Uterus (tissue), 4 donors: ENCODE measurements around the gene SLC25A22. TPM values are rescaled to one million over a fixed set of nuclear protein-coding genes. Genes with fewer than 3 reads are reported as not detected.

Experiments used
- DNase-seq, 2 donors: peaks; one replicate each; pipeline ENCODE4 v3.0.0-alpha.2; 2019 to 2020
- H3K27ac ChIP-seq, 2 donors: fragments of 200-600 bp; sonication (generic); 1 replicate in 1 of 2; 2 replicates in 1 of 2; pipeline ENCODE4 v1.5.1; 2016 to 2018
- H3K27me3 ChIP-seq, 2 donors: fragments of 200-600 bp; sonication (generic); one replicate each; pipeline ENCODE4 v1.5.1; 2018 to 2019; ENCODE audit warnings: control low read depth in 1 of 2
- H3K36me3 ChIP-seq, 2 donors: fragments of 200-600 bp; sonication (generic); one replicate each; pipeline ENCODE4 v1.5.1; 2019; ENCODE audit warnings: control low read depth in 1 of 2
- H3K4me1 ChIP-seq, 2 donors: fragments of 200-600 bp; sonication (generic); one replicate each; pipeline ENCODE4 v1.5.1; 2018 to 2019; ENCODE audit warnings: control low read depth in 1 of 2
- H3K4me3 ChIP-seq, 2 donors: fragments of 200-600 bp; sonication (generic); 1 replicate in 1 of 2; 2 replicates in 1 of 2; pipeline ENCODE4 v1.5.1; 2018 to 2019; ENCODE audit warnings: mild to moderate bottlenecking in 1 of 2
- H3K9me3 ChIP-seq, 2 donors: fragments of 200-600 bp; sonication (generic); one replicate each; pipeline ENCODE4 v1.5.1; 2019; ENCODE audit warnings: control low read depth in 1 of 2
- POLR2A ChIP-seq, 2 donors: fragments of 450-650 bp; IDR thresholded peaks; one replicate each; pipeline ENCODE4 v1.6.1; 2016; ENCODE audit warnings: antibody characterized with exemption in 2 of 2, mild to moderate bottlenecking in 1 of 2, moderate library complexity in 1 of 2
- intact Hi-C: fragments of 100-400 bp; cut with DNase I; formaldehyde crosslinking; loops from one replicate; pipeline ENCODE4 v1.15.1; 2023; ENCODE audit warnings: low total_unique reads
- total RNA-seq, 4 donors: library from RNA; depleted of rRNA in 3 of 4; stranded (reverse); fragments of >200 nt in 3 of 4; gene quantifications; one replicate each; pipeline versions ENCODE4 v1.1.0 to v1.2.4, GENCODE V29; 2014 to 2023
- TF ChIP-seq, protein P1 (sequence below), 4 experiments: fragments of 200-600 bp in 2 of 4; fragments of 450-650 bp in 2 of 4; sonication (generic) in 2 of 4; IDR thresholded peaks; one replicate each; pipeline ENCODE4 v1.5.1; 2016 to 2019; ENCODE audit warnings: antibody characterized with exemption in 4 of 4, mild to moderate bottlenecking in 2 of 4, moderate library complexity in 1 of 4
- donor health status: DM: yes; HTN: yes; CAD: no.

Gene SLC25A22
- total RNA-seq, 4 donors from 2014 or later = 0.29 to 20.8 (median 5.4) TPM

DNA sequence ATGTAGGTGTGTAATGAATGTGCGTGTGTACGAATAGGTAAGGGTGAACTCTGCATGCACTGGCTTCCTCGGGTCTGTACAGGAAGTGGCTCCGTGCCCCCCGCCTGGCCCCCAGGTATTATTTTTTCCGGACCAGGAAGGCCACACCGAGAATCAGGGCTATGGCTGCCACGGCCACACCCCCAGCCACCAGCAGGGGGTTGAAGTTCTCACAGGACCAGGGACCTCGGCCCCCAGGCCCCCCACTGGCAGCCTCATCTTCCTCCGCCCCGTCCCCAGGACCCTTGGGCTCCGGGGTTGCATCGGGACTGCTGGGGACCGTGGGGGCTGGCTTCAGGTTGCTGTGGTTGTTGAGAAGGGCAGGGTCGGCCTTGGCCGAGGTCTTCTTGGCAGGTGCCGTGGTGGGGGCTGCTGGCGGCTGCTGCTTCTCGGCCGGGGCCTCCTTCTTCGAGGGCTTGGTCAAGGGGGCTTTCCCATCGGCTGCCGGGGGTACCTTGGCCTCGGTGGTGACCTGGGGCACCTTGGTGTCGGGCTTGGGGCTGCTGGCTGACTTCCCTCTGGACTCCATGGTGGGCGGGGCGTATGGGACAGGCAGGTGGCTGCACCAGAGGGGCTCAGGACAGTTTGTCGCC is 10.0 kb downstream of the SLC25A22 start:
- no peak for TF ChIP-seq POLR2A (IDR thresholded peaks at IDR 0.05)
- TF ChIP-seq, protein P1, sequence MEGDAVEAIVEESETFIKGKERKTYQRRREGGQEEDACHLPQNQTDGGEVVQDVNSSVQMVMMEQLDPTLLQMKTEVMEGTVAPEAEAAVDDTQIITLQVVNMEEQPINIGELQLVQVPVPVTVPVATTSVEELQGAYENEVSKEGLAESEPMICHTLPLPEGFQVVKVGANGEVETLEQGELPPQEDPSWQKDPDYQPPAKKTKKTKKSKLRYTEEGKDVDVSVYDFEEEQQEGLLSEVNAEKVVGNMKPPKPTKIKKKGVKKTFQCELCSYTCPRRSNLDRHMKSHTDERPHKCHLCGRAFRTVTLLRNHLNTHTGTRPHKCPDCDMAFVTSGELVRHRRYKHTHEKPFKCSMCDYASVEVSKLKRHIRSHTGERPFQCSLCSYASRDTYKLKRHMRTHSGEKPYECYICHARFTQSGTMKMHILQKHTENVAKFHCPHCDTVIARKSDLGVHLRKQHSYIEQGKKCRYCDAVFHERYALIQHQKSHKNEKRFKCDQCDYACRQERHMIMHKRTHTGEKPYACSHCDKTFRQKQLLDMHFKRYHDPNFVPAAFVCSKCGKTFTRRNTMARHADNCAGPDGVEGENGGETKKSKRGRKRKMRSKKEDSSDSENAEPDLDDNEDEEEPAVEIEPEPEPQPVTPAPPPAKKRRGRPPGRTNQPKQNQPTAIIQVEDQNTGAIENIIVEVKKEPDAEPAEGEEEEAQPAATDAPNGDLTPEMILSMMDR (IDR thresholded peaks at IDR 0.05) = no peak
- H3K4me1 ChIP-seq = peaks cover 0 to 2% of the 10 kb centered on the region in 2 donors
- peaks cover 0 to 4% of the 10 kb centered on the region in 2 donors for H3K27me3 ChIP-seq
- no peaks in the 10 kb centered on the region for H3K36me3 ChIP-seq
- no peak overlapping the region for H3K4me3 ChIP-seq
- H3K9me3 ChIP-seq = no peaks in the 10 kb centered on the region
- no peak overlapping the region for H3K27ac ChIP-seq
- intact Hi-C loops = no loop called here
- no peak for DNase-seq

DNA sequence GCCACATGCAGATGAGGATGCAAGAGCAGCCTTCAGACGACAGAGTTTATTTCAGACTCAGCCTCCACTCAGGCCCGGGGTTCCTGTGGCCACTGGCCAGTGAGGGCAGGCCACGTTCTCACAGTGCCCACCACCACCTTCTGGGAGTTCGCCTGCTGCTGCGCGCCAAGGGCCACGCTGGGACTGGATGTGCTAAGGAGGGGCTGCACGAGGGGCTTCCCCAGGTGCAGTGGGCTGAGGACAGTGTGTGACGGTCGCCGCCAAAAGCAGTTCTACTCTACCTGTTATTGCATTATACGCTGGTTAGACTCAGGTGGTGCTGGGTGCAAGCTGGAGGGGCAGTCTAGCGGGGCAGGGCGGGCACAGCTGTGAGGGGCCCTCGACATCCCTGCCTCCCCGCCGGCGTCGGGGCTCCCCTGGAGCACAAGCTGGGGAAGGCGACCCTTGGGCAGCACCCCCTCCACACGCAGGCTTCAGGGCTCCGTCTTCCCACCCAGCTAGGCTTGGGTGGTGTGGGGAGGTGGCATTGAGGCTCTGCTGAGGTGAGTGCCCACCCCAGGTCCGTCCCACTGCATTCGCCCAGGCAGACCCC is 10.9 kb downstream of the SLC25A22 start:
- DNase-seq = no peak
- no peaks in the 10 kb centered on the region for H3K36me3 ChIP-seq
- TF ChIP-seq, protein P1 (IDR thresholded peaks at IDR 0.05) = no peak
- TF ChIP-seq POLR2A (IDR thresholded peaks at IDR 0.05) = no peak

DNA sequence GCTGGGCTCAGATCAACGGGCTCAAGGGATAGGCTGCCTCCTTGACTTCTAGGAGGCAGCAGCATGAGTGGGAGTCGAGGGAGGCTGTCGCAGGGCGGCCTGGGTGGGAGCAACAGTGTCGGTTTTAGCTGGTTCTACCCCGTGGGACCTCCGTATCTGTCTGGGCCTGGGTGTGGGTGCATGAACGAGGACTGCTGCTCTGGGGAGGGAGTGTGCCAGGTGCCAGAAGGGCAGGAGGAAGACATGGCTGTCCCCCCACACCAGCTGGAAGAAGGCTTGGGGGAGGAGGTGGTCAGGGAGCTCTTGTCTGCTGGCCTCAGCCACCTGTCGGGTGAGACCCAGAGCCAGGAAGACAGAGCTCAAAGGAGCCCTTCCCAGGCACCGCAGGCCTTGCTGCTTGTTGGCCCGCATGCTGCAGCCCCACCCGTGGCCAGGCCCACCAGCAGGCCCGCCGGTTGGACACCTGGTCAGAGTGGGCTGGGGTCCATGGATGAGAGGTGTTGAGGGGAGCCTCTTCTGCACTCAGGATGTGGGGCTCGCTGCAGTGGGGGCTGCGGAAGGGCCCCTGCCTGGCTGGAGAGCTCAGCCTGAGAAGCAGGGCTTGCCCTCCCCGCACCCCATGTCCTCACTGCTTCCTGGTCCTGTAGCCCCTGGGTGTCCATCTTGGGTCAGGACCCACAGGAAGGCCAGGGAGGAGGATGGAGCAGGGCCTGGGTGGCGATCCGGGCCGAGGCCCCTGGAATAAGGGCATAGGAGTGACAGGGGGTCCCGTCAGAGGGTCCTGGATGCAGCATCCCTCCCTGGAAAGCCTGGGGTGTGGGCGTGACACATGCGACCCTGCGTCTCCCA is 11.6 kb downstream of the SLC25A22 start:
- Histone ChIP-seq H3K4me1 (peaks cover 0 to 6% of the 10 kb centered on the region in 2 donors), H3K9me3 (no peaks in the 10 kb centered on the region), H3K36me3 (no peaks in the 10 kb centered on the region), H3K27ac (no peak overlapping the region), H3K27me3 (peaks cover 0 to 4% of the 10 kb centered on the region in 2 donors), H3K4me3 (no peak overlapping the region)
- intact Hi-C loops = no loop called here
- no peak for DNase-seq
- TF ChIP-seq, protein P1 (IDR thresholded peaks at IDR 0.05) = no peak
- no peak for TF ChIP-seq POLR2A (IDR thresholded peaks at IDR 0.05)

More for the DNA sequence above, 10.9 kb downstream of the SLC25A22 start:
- Histone ChIP-seq H3K4me1 (peaks cover 0 to 6% of the 10 kb centered on the region in 2 donors), H3K27me3 (peaks cover 0 to 4% of the 10 kb centered on the region in 2 donors), H3K4me3 (no peak overlapping the region), H3K27ac (no peak overlapping the region), H3K9me3 (no peaks in the 10 kb centered on the region)
- intact Hi-C loops = no loop called here

DNA sequence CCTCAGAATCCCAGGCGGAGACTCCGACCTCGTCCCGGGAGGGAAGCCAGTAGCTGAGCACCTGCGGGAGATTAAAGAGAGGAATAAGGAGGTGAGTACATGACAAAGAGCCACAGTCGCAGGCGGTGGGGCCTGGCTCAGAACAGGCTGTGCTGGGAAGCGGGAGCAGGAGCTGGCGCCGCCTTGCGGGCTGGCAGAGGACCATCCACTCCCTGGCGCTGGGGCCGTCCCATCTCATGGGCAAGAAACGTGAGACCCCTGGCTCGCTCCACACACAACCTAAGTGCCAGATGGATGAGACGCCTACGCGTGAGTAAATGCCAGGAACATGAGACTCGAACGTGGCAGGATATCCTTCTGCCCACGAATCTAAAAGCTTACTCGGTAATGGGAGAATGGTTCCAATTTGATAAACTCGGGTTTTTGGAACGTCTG is 14.5 kb downstream of the SLC25A22 start:
- Histone ChIP-seq H3K36me3 (no peaks in the 10 kb centered on the region), H3K9me3 (no peaks in the 10 kb centered on the region), H3K4me3 (peak overlapping the region in 1 of 2 donors; percentile 1), H3K27me3 (no peaks in the 10 kb centered on the region), H3K27ac (peak overlapping the region; percentile 23 to 48), H3K4me1 (peaks cover 0 to 6% of the 10 kb centered on the region in 2 donors)
- peak; percentile 69 to 79 for DNase-seq
- TF ChIP-seq, protein P1 (IDR thresholded peaks at IDR 0.05) = peak; percentile 42 to 79 (median 62)
- TF ChIP-seq POLR2A (IDR thresholded peaks at IDR 0.05) = no peak
- intact Hi-C loops = no loop called here
